H9 (cell line): ENCODE results near the gene ITGAX. TPM values are rescaled to one million over a fixed set of nuclear protein-coding genes. Genes with fewer than 3 reads are reported as not detected.

Source experiments
- DNase-seq: peaks from one replicate; pipeline ENCODE4 v3.0.0-alpha.2; 2017
- H2AFZ ChIP-seq: one replicate; pipeline ENCODE4 v1.6.1; 2013; ENCODE audit warnings: mild to moderate bottlenecking, low read length, control low read depth, moderate library complexity
- H2AK5ac ChIP-seq: 2 replicates; pipeline ENCODE4 v1.6.1; 2013; ENCODE audit warnings: low read length, control low read depth, mixed read lengths; ENCODE audit not compliant: insufficient read length
- H2BK120ac ChIP-seq: one replicate; pipeline ENCODE4 v1.6.1; 2013; ENCODE audit warnings: low read depth, mild to moderate bottlenecking, low read length, control low read depth, inconsistent platforms; ENCODE audit not compliant: poor library complexity, severe bottlenecking
- H2BK12ac ChIP-seq: 2 replicates; pipeline ENCODE4 v1.6.1; 2013; ENCODE audit warnings: low read length, control low read depth, mixed read lengths, low read depth; ENCODE audit not compliant: insufficient read length
- H2BK15ac ChIP-seq: 2 replicates; pipeline ENCODE4 v1.6.1; 2013; ENCODE audit warnings: low read depth, low read length, control low read depth
- H2BK20ac ChIP-seq: one replicate; pipeline ENCODE4 v1.6.1; 2013; ENCODE audit warnings: low read depth, mild to moderate bottlenecking, low read length, control low read depth, inconsistent platforms; ENCODE audit not compliant: poor library complexity, severe bottlenecking
- H2BK5ac ChIP-seq: 2 replicates; pipeline ENCODE4 v1.6.1; 2013; ENCODE audit warnings: low read length, control low read depth, mixed read lengths; ENCODE audit not compliant: insufficient read length
- H3K14ac ChIP-seq: 2 replicates; pipeline ENCODE4 v1.6.1; 2013; ENCODE audit warnings: low read length, control low read depth; ENCODE audit not compliant: insufficient read depth
- H3K18ac ChIP-seq: 2 replicates; pipeline ENCODE4 v1.6.1; 2013; ENCODE audit warnings: low read depth, mild to moderate bottlenecking, mixed read lengths, low read length, control low read depth; ENCODE audit not compliant: insufficient read length
- H3K23ac ChIP-seq: 2 replicates; pipeline ENCODE4 v1.6.1; 2013; ENCODE audit warnings: low read length, control low read depth, mixed read lengths, low read depth; ENCODE audit not compliant: insufficient read length
- H3K23me2 ChIP-seq: 2 replicates; pipeline ENCODE4 v1.6.1; 2013; ENCODE audit warnings: low read depth, mild to moderate bottlenecking, mixed read lengths, low read length, control low read depth; ENCODE audit not compliant: insufficient read length, poor library complexity, severe bottlenecking
- H3K27ac ChIP-seq: 2 replicates; pipeline ENCODE4 v1.5.1; 2013; ENCODE audit warnings: low read length, control low read depth, mixed read lengths, low read depth; ENCODE audit not compliant: insufficient read length
- H3K27me3 ChIP-seq: 2 replicates; pipeline ENCODE4 v1.6.1; 2013; ENCODE audit warnings: low read length, control low read depth, inconsistent platforms; ENCODE audit not compliant: insufficient read depth
- H3K4ac ChIP-seq: 2 replicates; pipeline ENCODE4 v1.6.1; 2013; ENCODE audit warnings: low read depth, mild to moderate bottlenecking, control low read depth, inconsistent platforms, low read length, moderate library complexity
- H3K4me1 ChIP-seq: 2 replicates; pipeline ENCODE4 v1.6.1; 2013; ENCODE audit warnings: low read length, control low read depth, inconsistent platforms; ENCODE audit not compliant: insufficient read depth
- H3K4me2 ChIP-seq: 2 replicates; pipeline ENCODE4 v1.6.1; 2013; ENCODE audit warnings: low read length, control low read depth, mixed read lengths; ENCODE audit not compliant: insufficient read length, insufficient read depth
- H3K56ac ChIP-seq: 2 replicates; pipeline ENCODE4 v1.6.1; 2013; ENCODE audit warnings: low read depth, mild to moderate bottlenecking, mixed read lengths, low read length, control low read depth; ENCODE audit not compliant: insufficient read length
- H3K79me1 ChIP-seq: 2 replicates; pipeline ENCODE4 v1.6.1; 2013; ENCODE audit warnings: low read depth, mild to moderate bottlenecking, moderate library complexity, low read length, control low read depth, inconsistent platforms; ENCODE audit not compliant: insufficient read depth, poor library complexity, severe bottlenecking
- H3K79me2 ChIP-seq: 2 replicates; pipeline ENCODE4 v1.6.1; 2013; ENCODE audit warnings: low read length, control low read depth, inconsistent platforms; ENCODE audit not compliant: insufficient read depth
- H3K9ac ChIP-seq: 2 replicates; pipeline ENCODE4 v1.6.1; 2013; ENCODE audit warnings: low read length, control low read depth, mixed read lengths; ENCODE audit not compliant: insufficient read length; ENCODE audit errors: extremely low read depth
- H3K9me3 ChIP-seq: one replicate; pipeline ENCODE4 v1.6.1; 2013; ENCODE audit warnings: low read depth, low read length, inconsistent platforms; ENCODE audit not compliant: control insufficient read depth
- H3T11ph ChIP-seq: one replicate; pipeline ENCODE4 v1.6.1; 2013; ENCODE audit warnings: mild to moderate bottlenecking, low read length, control low read depth, inconsistent platforms
- H4K20me1 ChIP-seq: one replicate; pipeline ENCODE4 v1.6.1; 2013; ENCODE audit not compliant: control insufficient read depth, insufficient read length, insufficient read depth
- H4K5ac ChIP-seq: 2 replicates; pipeline ENCODE4 v1.6.1; 2013; ENCODE audit warnings: low read depth, mild to moderate bottlenecking, mixed read lengths, low read length, control low read depth; ENCODE audit not compliant: insufficient read length
- H4K8ac ChIP-seq: replicated peaks from 2 replicates; pipeline ENCODE4 v1.6.1; 2013; ENCODE audit warnings: low read length, control low read depth, mixed read lengths, low read depth; ENCODE audit not compliant: insufficient read length
- H4K91ac ChIP-seq: 2 replicates; pipeline ENCODE4 v1.6.1; 2013; ENCODE audit warnings: low read depth, mild to moderate bottlenecking, moderate library complexity, mixed read lengths, low read length, control low read depth; ENCODE audit not compliant: insufficient read length
- H3K27ac Mint-ChIP-seq, 3 experiments: 2 replicates in 2 of 3; 3 replicates in 1 of 3; pipeline ENCODE4 v1.8.0; 2020 to 2021; ENCODE audit warnings: mixed read lengths in 3 of 3, mild to moderate bottlenecking in 1 of 3, moderate library complexity in 1 of 3
- H3K27me3 Mint-ChIP-seq: 2 replicates; pipeline ENCODE4 v1.8.0; 2021; ENCODE audit warnings: low read depth, mild to moderate bottlenecking, moderate library complexity, mixed read lengths
- H3K36me3 Mint-ChIP-seq, 3 experiments: 2 replicates in 2 of 3; 3 replicates in 1 of 3; pipeline ENCODE4 v1.8.0; 2020 to 2021; ENCODE audit warnings: low read depth in 3 of 3, mixed read lengths in 3 of 3; ENCODE audit not compliant: insufficient read depth in 1 of 3
- H3K4me1 Mint-ChIP-seq, 2 experiments: 2 replicates each; pipeline ENCODE4 v1.8.0; 2020; ENCODE audit warnings: mixed read lengths in 2 of 2
- H3K4me3 Mint-ChIP-seq, 2 experiments: 2 replicates in 1 of 2; 3 replicates in 1 of 2; pipeline ENCODE4 v1.8.0; 2020 to 2021; ENCODE audit warnings: mild to moderate bottlenecking in 2 of 2, mixed read lengths in 2 of 2, moderate library complexity in 1 of 2
- H3K9me3 Mint-ChIP-seq, 2 experiments: 2 replicates in 1 of 2; 3 replicates in 1 of 2; pipeline ENCODE4 v1.8.0; 2020; ENCODE audit warnings: mild to moderate bottlenecking in 2 of 2, mixed read lengths in 2 of 2, moderate library complexity in 1 of 2
- CTCF ChIP-seq: fragments of 200-600 bp; sonication (generic); conservative IDR thresholded peaks from 3 replicates; pipeline ENCODE4 v1.8.0; 2021; ENCODE audit warnings: antibody characterized with exemption, mild to moderate bottlenecking
- WGBS: extraction: QIAGEN DNeasy Blood & Tissue Kit; methylation state at CpG from one replicate; pipeline ENCODE4 v1.1.7; 2013; ENCODE audit warnings: missing lambda C conversion rate, low lambda C conversion rate, mixed read lengths; ENCODE audit not compliant: insufficient read length; ENCODE audit errors: extremely low coverage; 5-methylcytosine and 5-hydroxymethylcytosine counted together
- total RNA-seq: library from RNA; stranded (reverse); gene quantifications from 2 replicates; pipeline ENCODE4 v1.2.1, GENCODE V29; 2021

ITGAX gene
- total RNA-seq, 1 experiment from 2014 or later: 0.28 TPM

- no peak overlapping the region for H4K8ac ChIP-seq
- H3K27me3 ChIP-seq: no peaks in the 10 kb centered on the region
- WGBS: no CpG with 5 or more reads among the region's 3 CpGs
- Mint-ChIP-seq H3K4me1 (no peaks in the 10 kb centered on the region), H3K27ac (no peak overlapping the region), H3K36me3 (no peaks in the 10 kb centered on the region), H3K4me3 (no peak overlapping the region), H3K9me3 (peaks cover 0 to 2% of the 10 kb centered on the region in 2 experiments; a peak in 1 of 5 replicates), H3K27me3 (peaks cover 26% of the 10 kb centered on the region)
- no peak overlapping the region for H2AK5ac ChIP-seq
- H2BK12ac ChIP-seq: no peak overlapping the region
- no peaks in the 10 kb centered on the region for H3K23me2 ChIP-seq
- no peaks in the 10 kb centered on the region for H3K9me3 ChIP-seq
- H3K9ac ChIP-seq: no peak overlapping the region
- DNase-seq: no peak
- no peak overlapping the region for H3K14ac ChIP-seq
- no peak overlapping the region for H3K56ac ChIP-seq
- TF ChIP-seq CTCF: no peak
- no peak overlapping the region for H2BK15ac ChIP-seq
- no peak overlapping the region for H2BK20ac ChIP-seq
- no peak overlapping the region for H3K18ac ChIP-seq
- no peak overlapping the region for H3K4me2 ChIP-seq
- H3T11ph ChIP-seq: no peak overlapping the region
- no peaks in the 10 kb centered on the region for H3K79me1 ChIP-seq
- no peak overlapping the region for H3K27ac ChIP-seq
- H3K4ac ChIP-seq: no peak overlapping the region
- no peak overlapping the region for H4K91ac ChIP-seq
- H4K20me1 ChIP-seq: no peaks in the 10 kb centered on the region
- H3K23ac ChIP-seq: no peak overlapping the region
- no peak overlapping the region for H2AFZ ChIP-seq
- no peak overlapping the region for H4K5ac ChIP-seq
- H3K4me1 ChIP-seq: no peaks in the 10 kb centered on the region
- H3K79me2 ChIP-seq: no peaks in the 10 kb centered on the region
- no peak overlapping the region for H2BK120ac ChIP-seq
- no peak overlapping the region for H2BK5ac ChIP-seq
These were observed 54.5 kb downstream of the ITGAX start for GRCh38 chr16:31409433-31409832.
